Fibroblast of mammary gland (primary cell): ENCODE results near the gene ST8SIA4.
"Not testable (repeated sequence)": the region's sequence is repeated elsewhere in the genome, so short reads cannot be mapped to it uniquely, and the experiment has no call there.

Experiments
- DNase-seq: peaks from one replicate; pipeline ENCODE4 v3.0.0-alpha.2; 2010; ENCODE audit warnings: low read depth
- H3K4me3 ChIP-seq: 2 replicates; pipeline ENCODE4 v1.5.1; 2011; ENCODE audit warnings: low read depth, mild to moderate bottlenecking, low read length, moderate library complexity; ENCODE audit not compliant: control insufficient read depth
- CTCF ChIP-seq: conservative IDR thresholded peaks from 2 replicates; pipeline ENCODE4 v1.5.1; 2011; ENCODE audit warnings: low read depth, low read length, inconsistent platforms; ENCODE audit not compliant: control insufficient read depth, insufficient read depth

Gene ST8SIA4

GRCh38 chr5:100790170-100790665 lies 112.9 kb downstream of the ST8SIA4 start:
- no peak for DNase-seq
- no peak for TF ChIP-seq CTCF
- no peak overlapping the region for H3K4me3 ChIP-seq

DNA sequence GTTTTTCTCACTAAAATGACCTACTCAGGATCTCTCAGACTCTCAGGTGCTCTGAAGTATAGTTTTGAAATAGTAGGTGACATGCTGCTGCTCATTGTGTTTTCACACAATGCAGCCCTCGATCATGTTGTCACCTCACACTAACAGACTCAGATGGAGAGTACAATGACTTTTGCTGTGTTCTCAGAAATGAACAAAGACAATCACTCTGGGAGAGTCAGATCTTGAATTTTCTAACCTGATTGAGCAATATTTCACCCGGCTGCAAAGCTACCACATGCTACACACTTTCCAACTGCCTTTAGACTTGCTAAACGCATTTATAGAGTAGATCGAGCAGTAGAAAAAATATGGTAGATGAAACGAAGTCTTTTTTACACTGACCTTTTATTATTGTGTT lies 113.4 kb downstream of the ST8SIA4 start:
- DNase-seq: no peak
- H3K4me3 ChIP-seq: no peak overlapping the region
- no peak for TF ChIP-seq CTCF

GRCh38 chr5:100788417-100788816 lies 114.7 kb downstream of the ST8SIA4 start:
- TF ChIP-seq CTCF: no peak
- DNase-seq: no peak

GRCh38 chr5:100787648-100788047 lies 115.4 kb downstream of the ST8SIA4 start:
- no peak overlapping the region for H3K4me3 ChIP-seq
- DNase-seq: no peak
- TF ChIP-seq CTCF: no peak

More at GRCh38 chr5:100788417-100788816, 114.7 kb downstream of the ST8SIA4 start:
- no peak overlapping the region for H3K4me3 ChIP-seq

DNA sequence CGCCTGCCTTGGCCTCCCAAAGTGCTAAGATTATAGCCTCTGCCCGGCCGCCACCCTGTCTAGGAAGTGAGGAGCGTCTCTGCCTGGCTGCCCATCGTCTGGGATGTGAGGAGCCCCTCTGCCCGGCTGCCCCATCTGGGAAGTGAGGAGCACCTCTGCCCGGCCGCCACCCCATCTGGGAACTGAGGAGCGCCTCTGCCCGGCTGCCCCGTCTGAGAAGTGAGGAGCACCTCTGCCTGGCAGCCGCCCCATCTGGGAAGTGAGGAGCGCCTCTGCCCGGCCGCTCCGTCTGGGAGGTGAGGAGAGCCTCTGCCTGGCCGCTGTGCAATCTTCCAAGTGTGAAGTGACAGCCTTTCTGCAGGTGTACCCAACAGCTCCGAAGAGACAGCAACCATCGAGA lies 117.5 kb downstream of the ST8SIA4 start:
- not testable (repeated sequence) for H3K4me3 ChIP-seq, DNase-seq

DNA sequence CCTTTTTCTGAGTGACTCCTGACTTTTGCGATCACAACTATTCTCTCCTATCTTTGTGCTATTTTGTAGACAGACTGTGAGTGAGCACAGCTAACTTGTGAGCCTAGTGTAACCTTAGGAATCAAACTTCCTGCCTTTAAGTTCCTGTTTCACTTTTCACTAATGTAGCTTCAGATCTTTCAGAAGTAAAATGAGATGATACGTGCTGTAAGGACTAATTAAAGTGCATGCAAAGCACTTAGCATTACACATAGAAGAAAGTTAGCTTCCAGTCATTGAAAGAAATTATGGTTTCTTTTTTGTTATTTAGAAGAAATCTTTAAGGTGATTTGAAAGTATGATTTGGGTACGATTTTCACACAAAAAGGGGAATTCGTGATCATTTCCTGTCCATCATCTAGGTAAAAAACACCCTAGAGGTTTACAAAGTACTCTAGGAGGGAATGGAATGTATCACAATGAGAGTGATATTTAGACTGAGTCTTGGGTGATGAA lies 122.7 kb downstream of the ST8SIA4 start:
- TF ChIP-seq CTCF: no peak
- no peak overlapping the region for H3K4me3 ChIP-seq
- no peak for DNase-seq

- no peak for TF ChIP-seq CTCF
- H3K4me3 ChIP-seq: no peak overlapping the region
- no peak for DNase-seq
Measured at GRCh38 chr5:100779669-100780375, 123.3 kb downstream of the ST8SIA4 start.
